MG63 (cell line): ENCODE measurements around the gene FCHSD2. TPM values are rescaled to one million over a fixed set of nuclear protein-coding genes. Genes with fewer than 3 reads are reported as not detected.
"Not testable (repeated sequence)": the region's sequence is repeated elsewhere in the genome, so short reads cannot be mapped to it uniquely, and the experiment has no call there.

Source experiments
- DNase-seq: peaks from one replicate; pipeline ENCODE4 v3.0.0-alpha.2; 2020
- H3K27me3 ChIP-seq: fragments of 250-450 bp; sonication (Bioruptor Pico); 2 replicates; pipeline ENCODE4 v1.5.1; 2020; ENCODE audit warnings: mild to moderate bottlenecking, moderate library complexity
- H3K36me3 ChIP-seq: fragments of 250-450 bp; sonication (Bioruptor Pico); 2 replicates; pipeline ENCODE4 v1.5.1; 2020; ENCODE audit warnings: mild to moderate bottlenecking, moderate library complexity
- H3K4me3 ChIP-seq: fragments of 250-450 bp; sonication (Bioruptor Pico); 2 replicates; pipeline ENCODE4 v1.5.1; 2020; ENCODE audit warnings: mild to moderate bottlenecking, moderate library complexity
- H3K9me3 ChIP-seq: fragments of 250-450 bp; sonication (Bioruptor Pico); 2 replicates; pipeline ENCODE4 v1.5.1; 2020; ENCODE audit warnings: mild to moderate bottlenecking, moderate library complexity
- total RNA-seq: library from RNA; depleted of rRNA; stranded (reverse); fragments of >200 nt; shearing (Covaris generic); gene quantifications from 2 replicates; pipeline ENCODE4 v1.2.3, GENCODE V29; 2014; ENCODE audit warnings: low replicate concordance

FCHSD2 gene
- total RNA-seq, 1 experiment from 2014 or later: 8.2 TPM

- Histone ChIP-seq H3K27me3 (no peaks in the 10 kb centered on the region), H3K4me3 (no peak overlapping the region), H3K36me3 (peaks cover 8% of the 10 kb centered on the region), H3K9me3 (peaks cover 6% of the 10 kb centered on the region)
- no peak for DNase-seq
Measured at GRCh38 chr11:73114110-73114834, 27.8 kb downstream of the FCHSD2 start.

DNA sequence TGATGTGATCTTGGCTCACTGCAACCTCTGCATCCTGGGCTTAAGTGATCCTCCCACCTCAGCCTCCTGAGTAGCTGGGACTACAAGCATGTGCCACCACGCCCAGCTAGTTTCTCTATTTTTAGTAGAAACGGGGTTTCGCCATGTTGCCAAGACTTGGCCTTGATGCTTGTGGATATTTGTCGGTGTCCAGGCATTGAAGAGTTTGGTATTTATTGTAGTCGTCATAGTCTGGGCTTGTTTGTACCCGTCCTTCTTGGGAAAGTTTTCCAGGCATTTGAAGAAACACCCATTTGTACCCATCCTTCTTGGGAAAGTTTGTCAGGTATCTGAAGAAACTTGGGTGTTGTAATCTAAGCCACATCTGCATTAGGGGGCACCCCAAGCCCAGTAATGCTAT, 28.7 kb downstream of the FCHSD2 start:
- Histone ChIP-seq H3K36me3 (peaks cover 8% of the 10 kb centered on the region), H3K27me3 (no peaks in the 10 kb centered on the region), H3K4me3 (no peak overlapping the region), H3K9me3 (peaks cover 10% of the 10 kb centered on the region)
- DNase-seq: no peak

DNA sequence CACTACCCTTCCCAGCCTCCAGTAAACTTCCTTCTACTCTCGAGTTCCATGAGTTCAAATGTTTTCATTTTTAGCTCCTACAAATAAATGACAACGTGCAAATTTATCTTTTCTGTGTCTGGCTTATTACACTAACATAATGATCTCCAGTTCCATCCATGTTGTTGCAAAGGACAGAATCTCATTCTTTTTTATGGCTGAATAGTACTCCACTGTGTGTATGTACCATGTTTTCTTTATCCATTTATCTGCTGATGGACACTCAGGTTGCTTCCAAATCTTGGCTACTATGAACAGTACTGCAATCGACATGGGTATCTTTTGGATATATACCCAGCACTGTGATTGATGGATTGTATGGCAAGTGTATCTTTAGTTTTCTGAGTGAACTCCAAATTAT, 34.5 kb downstream of the FCHSD2 start:
- no peak for DNase-seq
- Histone ChIP-seq H3K4me3 (no peak overlapping the region), H3K27me3 (no peaks in the 10 kb centered on the region), H3K9me3 (peaks cover 10% of the 10 kb centered on the region), H3K36me3 (peaks cover 3% of the 10 kb centered on the region)

GRCh38 chr11:73106347-73106746, 35.8 kb downstream of the FCHSD2 start:
- Histone ChIP-seq H3K4me3 (no peak overlapping the region), H3K9me3 (peaks cover 6% of the 10 kb centered on the region; the same call in 1 of the 2 replicates), H3K36me3 (peaks cover 3% of the 10 kb centered on the region), H3K27me3 (no peaks in the 10 kb centered on the region)
- no peak for DNase-seq

DNA sequence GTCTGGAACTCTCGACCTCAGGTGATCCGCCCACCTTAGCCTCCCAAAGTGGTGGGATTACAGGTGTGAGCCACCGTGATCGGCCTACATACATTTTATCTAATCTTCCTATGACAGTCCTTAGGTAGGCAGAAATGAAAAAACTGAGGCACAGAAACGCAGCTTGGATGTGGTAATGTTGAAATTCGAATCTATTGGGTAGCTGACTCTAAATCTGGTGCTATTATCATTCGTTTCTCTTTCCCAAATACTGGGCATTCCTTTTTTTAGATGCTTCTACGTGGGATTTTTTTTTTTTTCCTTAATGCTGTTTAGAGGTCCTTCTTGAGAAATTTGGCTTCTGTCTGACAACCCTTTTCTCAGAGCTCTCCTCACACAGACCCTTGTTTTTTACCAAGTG, 41.5 kb downstream of the FCHSD2 start:
- Histone ChIP-seq H3K27me3 (no peaks in the 10 kb centered on the region), H3K9me3 (no peaks in the 10 kb centered on the region), H3K36me3 (peaks cover 3% of the 10 kb centered on the region; the same call in 1 of the 2 replicates), H3K4me3 (no peak overlapping the region)
- DNase-seq: no peak

DNA sequence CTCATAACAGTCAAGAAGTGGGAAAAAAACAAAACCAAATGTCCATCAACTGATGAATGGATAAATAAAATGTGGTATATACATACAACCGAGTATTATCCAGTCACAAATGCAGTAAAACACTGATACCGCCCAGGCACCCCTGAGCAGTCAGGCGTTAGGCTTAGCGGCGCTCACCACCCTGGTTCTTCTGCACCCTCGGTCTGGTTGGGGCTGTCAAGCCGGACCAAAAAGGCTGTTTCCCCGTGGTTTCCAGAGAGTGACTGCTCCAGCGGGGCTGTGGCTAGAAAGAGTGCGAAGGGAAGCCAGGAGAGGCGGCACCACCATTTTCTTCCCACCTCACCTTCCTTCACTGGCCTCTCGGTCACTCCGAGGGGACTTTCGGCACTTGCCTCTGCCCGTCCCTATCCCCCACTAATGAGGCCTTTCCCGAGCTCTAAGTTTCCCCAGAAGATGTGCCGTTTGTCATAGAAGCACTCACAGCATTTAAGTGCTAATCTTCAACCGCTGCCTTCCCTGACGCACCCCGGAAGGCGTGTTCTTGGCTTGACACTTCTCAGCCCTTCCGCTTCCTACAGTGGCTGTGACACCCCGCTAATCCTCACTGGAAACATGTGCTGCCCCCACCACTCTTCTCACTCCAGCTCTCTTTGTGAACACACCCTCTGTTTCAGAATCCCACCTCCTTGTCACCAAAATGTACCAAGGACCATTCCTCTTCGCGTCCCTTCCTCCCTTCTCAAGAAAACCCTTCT, 42.4 kb downstream of the FCHSD2 start:
- no peaks in the 10 kb centered on the region for H3K9me3 ChIP-seq
- H3K4me3 ChIP-seq: no peak overlapping the region
- 0 out of 2 replicates have a peak, but pooled peaks cover under 1% of the 10 kb centered on the region for H3K36me3 ChIP-seq
- no peaks in the 10 kb centered on the region for H3K27me3 ChIP-seq
- no peak for DNase-seq

DNA sequence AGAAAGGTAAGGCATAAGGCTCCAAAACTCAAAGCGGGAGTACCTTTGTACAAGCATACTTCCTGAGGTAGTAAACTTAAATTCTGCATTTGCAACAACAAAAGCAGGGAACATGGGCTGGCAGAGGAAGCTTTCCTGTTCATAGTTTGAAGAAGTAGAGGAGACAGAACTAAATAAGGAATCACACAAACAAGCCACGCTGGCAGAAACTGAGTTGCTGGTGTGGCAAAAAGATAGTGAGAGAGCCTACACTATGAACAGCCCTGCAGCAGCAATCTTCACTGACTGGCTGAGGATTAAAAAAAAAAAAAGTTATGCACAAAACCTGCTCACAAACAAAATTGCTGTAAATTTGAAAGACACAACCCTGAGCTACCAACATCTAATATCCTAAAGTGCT, 46.5 kb downstream of the FCHSD2 start:
- Histone ChIP-seq H3K9me3 (no peaks in the 10 kb centered on the region), H3K36me3 (no peaks in the 10 kb centered on the region; the same call in 1 of the 2 replicates), H3K27me3 (no peaks in the 10 kb centered on the region), H3K4me3 (no peak overlapping the region)
- DNase-seq: no peak

DNA sequence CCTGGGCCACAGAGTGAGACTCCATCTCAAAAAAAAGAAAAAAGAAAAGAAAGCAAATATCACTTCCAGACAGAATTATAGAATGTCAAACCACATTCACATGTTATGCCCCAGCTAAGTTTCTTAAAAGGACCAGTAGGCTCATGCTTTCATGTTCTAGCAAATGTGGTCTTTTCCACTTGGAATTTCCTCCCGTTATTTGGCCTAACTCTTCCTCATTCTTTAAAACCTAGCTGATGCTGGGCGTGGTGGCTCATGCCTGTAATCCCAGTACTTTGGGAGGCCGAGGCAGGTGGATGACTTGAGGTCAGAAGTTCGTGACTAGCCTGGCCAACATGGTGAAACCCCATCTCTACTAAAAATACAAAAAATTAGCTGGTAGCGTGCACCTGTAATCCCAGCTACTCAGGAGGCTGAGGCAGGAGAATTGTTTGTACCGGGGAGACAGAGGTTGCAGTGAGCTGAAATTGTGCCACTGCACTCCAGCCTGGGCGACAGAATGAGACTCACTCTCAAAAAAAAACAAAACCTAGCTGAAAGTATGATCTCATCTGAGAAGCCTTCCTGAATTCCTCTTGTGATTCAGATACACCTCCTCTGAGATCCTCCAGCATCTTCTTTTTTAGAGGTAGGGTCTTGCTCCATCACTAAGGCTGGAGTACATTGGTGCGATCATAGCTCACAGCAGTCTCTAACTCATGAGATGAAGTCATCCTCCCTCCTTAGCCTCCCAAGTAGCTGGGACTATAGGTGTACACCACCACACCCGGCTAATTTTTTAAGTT, 50.4 kb downstream of the FCHSD2 start:
- Histone ChIP-seq H3K27me3 (no peaks in the 10 kb centered on the region), H3K4me3 (no peak overlapping the region), H3K9me3 (no peaks in the 10 kb centered on the region), H3K36me3 (no peaks in the 10 kb centered on the region; the same call in 1 of the 2 replicates)
- no peak for DNase-seq

DNA sequence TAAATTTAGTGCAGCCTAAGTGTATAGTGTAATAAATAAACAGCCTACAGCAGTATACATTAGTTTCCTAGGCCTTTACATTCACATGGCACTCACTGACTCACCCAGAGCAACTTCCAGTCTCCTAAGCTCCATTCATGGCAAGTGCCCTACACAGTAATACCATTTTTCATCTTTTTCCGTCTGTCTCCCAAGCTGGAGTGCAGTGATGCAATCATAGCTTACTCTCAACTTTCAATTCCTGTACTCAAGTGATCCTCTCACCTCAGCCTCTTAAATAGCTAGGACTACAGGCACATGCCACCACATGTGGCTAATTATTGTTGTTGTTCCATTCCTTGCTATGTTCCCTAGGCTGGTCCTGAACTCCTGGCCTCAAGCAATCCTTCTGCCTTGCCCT, 54.4 kb downstream of the FCHSD2 start:
- Histone ChIP-seq H3K9me3 (no peaks in the 10 kb centered on the region), H3K27me3 (no peaks in the 10 kb centered on the region), H3K4me3 (no peak overlapping the region), H3K36me3 (no peaks in the 10 kb centered on the region; the same call in 1 of the 2 replicates)
- DNase-seq: no peak

GRCh38 chr11:73085189-73085875, 56.8 kb downstream of the FCHSD2 start:
- H3K36me3 ChIP-seq: peaks cover 4% of the 10 kb centered on the region
- DNase-seq: no peak
- no peak overlapping the region for H3K4me3 ChIP-seq
- no peaks in the 10 kb centered on the region for H3K9me3 ChIP-seq
- no peaks in the 10 kb centered on the region for H3K27me3 ChIP-seq

GRCh38 chr11:73078631-73079030, 63.5 kb downstream of the FCHSD2 start:
- H3K9me3 ChIP-seq: peaks cover 6% of the 10 kb centered on the region
- H3K27me3 ChIP-seq: no peaks in the 10 kb centered on the region
- DNase-seq: no peak
- peaks cover 20% of the 10 kb centered on the region for H3K36me3 ChIP-seq
- H3K4me3 ChIP-seq: no peak overlapping the region

DNA sequence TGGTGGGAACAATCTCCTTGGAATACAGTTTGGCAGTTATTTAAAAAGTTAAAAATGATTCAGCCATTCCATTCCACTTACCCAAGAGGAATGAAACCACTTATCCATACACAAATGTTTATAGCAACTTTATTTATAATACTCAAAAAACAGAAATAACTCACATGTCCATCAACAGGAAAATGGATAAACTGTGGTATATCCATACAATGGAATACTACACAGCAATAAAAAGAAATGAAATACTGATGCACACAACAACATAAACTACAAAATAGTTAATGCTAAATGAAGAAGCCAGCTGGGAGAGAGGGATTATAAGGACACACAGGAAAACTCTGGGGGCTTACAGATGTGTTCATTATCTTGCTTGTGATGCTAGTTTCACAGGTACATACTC, 64.7 kb downstream of the FCHSD2 start:
- no peak overlapping the region for H3K4me3 ChIP-seq
- peaks cover 20% of the 10 kb centered on the region for H3K36me3 ChIP-seq
- peaks cover 6% of the 10 kb centered on the region for H3K9me3 ChIP-seq
- no peaks in the 10 kb centered on the region for H3K27me3 ChIP-seq
- no peak for DNase-seq

DNA sequence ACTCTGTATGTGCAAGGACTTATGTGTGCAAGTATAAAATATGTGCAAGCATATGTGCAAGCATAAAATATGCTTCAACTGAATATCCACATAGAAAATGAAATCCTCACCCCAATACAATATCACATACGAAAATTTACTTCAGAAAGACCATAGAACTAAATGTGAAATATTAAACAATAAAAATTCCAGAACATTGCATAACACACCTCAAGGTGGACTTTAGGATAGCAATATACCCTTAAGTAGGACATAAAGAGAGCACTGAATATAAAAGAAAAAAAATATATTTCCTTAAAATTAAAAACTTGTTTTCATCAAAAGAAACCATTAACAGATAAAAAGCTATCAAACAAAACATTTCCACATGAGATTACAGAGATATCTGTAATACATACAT, 67.8 kb downstream of the FCHSD2 start:
- Histone ChIP-seq H3K9me3 (peaks cover 8% of the 10 kb centered on the region), H3K4me3 (no peak overlapping the region), H3K27me3 (no peaks in the 10 kb centered on the region), H3K36me3 (peaks cover 13% of the 10 kb centered on the region)
- no peak for DNase-seq

GRCh38 chr11:73072935-73073481, 69.1 kb downstream of the FCHSD2 start:
- no peaks in the 10 kb centered on the region for H3K27me3 ChIP-seq
- no peak for DNase-seq
- no peak overlapping the region for H3K4me3 ChIP-seq
- H3K9me3 ChIP-seq: peaks cover 8% of the 10 kb centered on the region
- H3K36me3 ChIP-seq: peaks cover 5% of the 10 kb centered on the region

DNA sequence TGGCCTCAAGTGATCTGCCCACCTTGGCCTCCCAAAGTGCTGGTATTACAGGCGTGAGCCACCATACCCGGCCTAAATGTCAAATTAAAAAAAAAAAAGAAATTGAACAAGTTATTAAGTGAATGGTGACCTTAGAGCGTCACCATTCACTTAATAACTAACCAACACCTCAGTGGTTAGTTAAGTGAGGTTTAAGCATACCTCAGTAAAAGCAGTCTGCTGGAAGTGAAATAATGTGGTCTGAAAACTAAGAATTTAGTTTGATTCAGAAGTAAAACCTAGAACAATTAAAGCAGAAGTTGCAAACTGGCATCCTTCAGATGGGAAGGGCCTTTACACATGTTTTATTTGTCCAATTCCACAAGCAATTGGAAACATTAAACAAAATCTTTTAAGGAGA, 71.5 kb downstream of the FCHSD2 start:
- Histone ChIP-seq H3K4me3 (no peak overlapping the region), H3K9me3 (0 out of 2 replicates have a peak, but pooled peaks cover 2% of the 10 kb centered on the region), H3K36me3 (no peaks in the 10 kb centered on the region), H3K27me3 (no peaks in the 10 kb centered on the region)
- no peak for DNase-seq

GRCh38 chr11:73061857-73062424, 80.2 kb downstream of the FCHSD2 start:
- H3K9me3 ChIP-seq, DNase-seq, H3K4me3 ChIP-seq, H3K36me3 ChIP-seq, H3K27me3 ChIP-seq: not testable (repeated sequence)
